Neuronal stem cell (in vitro differentiated cells): ENCODE results near the gene ADGRG6.

Experiments used
- DNase-seq: peaks from one replicate; pipeline ENCODE4 v3.0.0-alpha.2; 2013; ENCODE audit warnings: low spot score
- H2AFZ ChIP-seq: one replicate; pipeline ENCODE4 v1.6.1; 2013; ENCODE audit warnings: mild to moderate bottlenecking, low read length, inconsistent platforms
- H2AK5ac ChIP-seq: 2 replicates; pipeline ENCODE4 v1.6.1; 2013; ENCODE audit warnings: low read depth, mild to moderate bottlenecking, inconsistent platforms, low read length, moderate library complexity, mixed read lengths
- H2BK120ac ChIP-seq: 2 replicates; pipeline ENCODE4 v1.6.1; 2013; ENCODE audit warnings: low read depth, mild to moderate bottlenecking, inconsistent platforms, low read length, moderate library complexity, mixed read lengths
- H2BK12ac ChIP-seq: one replicate; pipeline ENCODE4 v1.6.1; 2013; ENCODE audit warnings: low read length, inconsistent platforms
- H2BK15ac ChIP-seq: 2 replicates; pipeline ENCODE4 v1.6.1; 2013; ENCODE audit warnings: mild to moderate bottlenecking, low read length, inconsistent platforms, mixed read lengths
- H2BK5ac ChIP-seq: one replicate; pipeline ENCODE4 v1.6.1; 2013; ENCODE audit warnings: inconsistent platforms, mild to moderate bottlenecking, low read length, moderate library complexity
- H3K14ac ChIP-seq: one replicate; pipeline ENCODE4 v1.6.1; 2013; ENCODE audit warnings: low read length, inconsistent platforms
- H3K18ac ChIP-seq: 2 replicates; pipeline ENCODE4 v1.6.1; 2013; ENCODE audit warnings: low read length, inconsistent platforms
- H3K23ac ChIP-seq: 2 replicates; pipeline ENCODE4 v1.6.1; 2013; ENCODE audit warnings: low read depth, mild to moderate bottlenecking, mixed read lengths, low read length, inconsistent platforms; ENCODE audit not compliant: poor library complexity
- H3K27ac ChIP-seq: replicated peaks from 3 replicates; pipeline ENCODE4 v1.5.1; 2013; ENCODE audit warnings: low read length, inconsistent platforms
- H3K27me3 ChIP-seq, 3 experiments: 2 replicates each; pipeline ENCODE4 v1.6.1; 2013; ENCODE audit warnings: low read length in 3 of 3, mild to moderate bottlenecking in 2 of 3, inconsistent platforms in 1 of 3, low read depth in 1 of 3, mixed read lengths in 1 of 3, moderate library complexity in 1 of 3; ENCODE audit not compliant: control insufficient read depth in 3 of 3, insufficient read depth in 3 of 3
- H3K36me3 ChIP-seq, 2 donors: replicated peaks in 1 of 2; 2 replicates each; pipeline ENCODE4 v1.6.1; 2013; ENCODE audit warnings: low read length in 2 of 2; ENCODE audit not compliant: control insufficient read depth in 2 of 2, insufficient read depth in 2 of 2
- H3K4ac ChIP-seq: 2 replicates; pipeline ENCODE4 v1.6.1; 2013; ENCODE audit warnings: inconsistent platforms, mild to moderate bottlenecking, low read length, moderate library complexity
- H3K4me1 ChIP-seq, 2 donors: 1 replicate in 1 of 2; 2 replicates in 1 of 2; pipeline ENCODE4 v1.6.1; 2013; ENCODE audit warnings: low read length in 2 of 2, low read depth in 1 of 2; ENCODE audit not compliant: control insufficient read depth in 2 of 2, insufficient read depth in 1 of 2
- H3K4me2 ChIP-seq: one replicate; pipeline ENCODE4 v1.6.1; 2013; ENCODE audit warnings: mild to moderate bottlenecking, low read length, inconsistent platforms; ENCODE audit not compliant: insufficient read depth, poor library complexity, severe bottlenecking
- H3K4me3 ChIP-seq, 2 donors: 2 replicates each; pipeline ENCODE4 v1.5.1; 2013; ENCODE audit warnings: low read length in 2 of 2, mild to moderate bottlenecking in 2 of 2, inconsistent platforms in 1 of 2, moderate library complexity in 1 of 2
- H3K79me1 ChIP-seq: one replicate; pipeline ENCODE4 v1.6.1; 2013; ENCODE audit warnings: low read depth, mild to moderate bottlenecking, inconsistent platforms, low read length, moderate library complexity
- H3K9ac ChIP-seq: one replicate; pipeline ENCODE4 v1.6.1; 2013; ENCODE audit warnings: mild to moderate bottlenecking, low read depth, low read length, inconsistent platforms; ENCODE audit not compliant: poor library complexity
- H3K9me3 ChIP-seq, 2 donors: replicated peaks in 1 of 2; 2 replicates each; pipeline versions ENCODE3 to v1.6.1; 2013; ENCODE audit warnings: low read length in 2 of 2, mild to moderate bottlenecking in 2 of 2, inconsistent platforms in 1 of 2, low read depth in 1 of 2, mixed read lengths in 1 of 2, moderate library complexity in 1 of 2; ENCODE audit not compliant: control insufficient read depth in 2 of 2, insufficient read depth in 1 of 2
- H4K8ac ChIP-seq: one replicate; pipeline ENCODE4 v1.6.1; 2013; ENCODE audit warnings: low read depth, mild to moderate bottlenecking, inconsistent platforms, low read length, moderate library complexity
- H4K91ac ChIP-seq: one replicate; pipeline ENCODE4 v1.6.1; 2013; ENCODE audit warnings: low read length, low read depth, mild to moderate bottlenecking, inconsistent platforms; ENCODE audit not compliant: poor library complexity
- WGBS, 2 donors: extraction: QIAGEN DNeasy Blood & Tissue Kit; methylation state at CpG; one replicate each; pipeline ENCODE4 v1.1.7; 2013; ENCODE audit warnings: missing lambda C conversion rate in 2 of 2, mixed read lengths in 1 of 2; ENCODE audit not compliant: insufficient read length in 2 of 2, insufficient replicate concordance in 1 of 2; ENCODE audit errors: extremely low coverage in 2 of 2; 5-methylcytosine and 5-hydroxymethylcytosine counted together

Gene ADGRG6

DNA sequence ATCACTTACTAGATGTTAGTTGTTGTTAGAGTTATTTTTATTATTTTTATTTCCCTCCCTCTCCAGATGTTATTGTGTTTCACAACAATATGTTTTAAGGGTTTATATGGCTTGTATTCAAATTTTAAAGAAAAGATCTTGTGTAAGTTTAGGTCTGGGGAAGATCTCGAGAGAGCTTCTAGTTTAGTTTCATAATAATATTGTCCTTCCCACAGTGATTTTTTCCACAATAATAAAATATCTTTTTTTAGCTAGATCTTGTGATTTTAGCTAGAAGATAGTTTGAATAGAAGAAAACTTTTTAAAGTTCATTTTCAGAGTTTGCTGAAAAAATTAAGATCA, 55.0 kb downstream of the ADGRG6 start:
- DNase-seq, result no peak
- Histone ChIP-seq H3K4ac (no peak overlapping the region), H3K27ac (no peak overlapping the region), H2BK120ac (no peak overlapping the region), H3K4me1 (no peaks in the 10 kb centered on the region), H2BK12ac (no peak overlapping the region), H3K79me1 (no peaks in the 10 kb centered on the region), H4K91ac (no peak overlapping the region), H3K9ac (no peak overlapping the region), H3K4me2 (no peak overlapping the region), H2BK5ac (no peak overlapping the region), H3K18ac (no peak overlapping the region), H3K9me3 (no peaks in the 10 kb centered on the region), H3K27me3 (no peaks in the 10 kb centered on the region), H3K4me3 (no peak overlapping the region), H2AFZ (no peak overlapping the region), H3K36me3 (no peaks in the 10 kb centered on the region), H2AK5ac (no peak overlapping the region), H3K23ac (no peak overlapping the region), H3K14ac (no peak overlapping the region), H2BK15ac (no peak overlapping the region), H4K8ac (no peak overlapping the region)
- WGBS, 2 donors, result no CpG with 5 or more reads among the region's 1 CpG

DNA sequence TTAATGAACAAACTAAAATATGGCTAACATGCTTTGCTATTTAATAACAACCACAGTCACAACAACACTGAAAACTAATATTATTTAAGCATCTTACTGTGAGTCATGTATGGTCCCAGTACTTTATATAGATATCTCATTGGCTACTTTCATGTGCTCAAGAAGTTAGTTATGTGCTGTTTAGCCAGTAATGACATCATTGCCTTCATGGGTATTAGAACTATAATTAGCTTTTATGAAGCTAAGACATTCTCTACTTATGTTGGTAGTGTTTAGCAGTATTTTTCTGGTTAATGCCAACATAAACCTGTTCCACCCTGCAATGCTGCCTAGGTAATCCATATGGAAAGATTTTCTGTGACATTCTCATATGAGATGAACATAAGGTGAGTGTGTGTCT, 56.1 kb downstream of the ADGRG6 start:
- H3K27ac ChIP-seq, result no peak overlapping the region
- no peak overlapping the region for H3K23ac ChIP-seq

DNA sequence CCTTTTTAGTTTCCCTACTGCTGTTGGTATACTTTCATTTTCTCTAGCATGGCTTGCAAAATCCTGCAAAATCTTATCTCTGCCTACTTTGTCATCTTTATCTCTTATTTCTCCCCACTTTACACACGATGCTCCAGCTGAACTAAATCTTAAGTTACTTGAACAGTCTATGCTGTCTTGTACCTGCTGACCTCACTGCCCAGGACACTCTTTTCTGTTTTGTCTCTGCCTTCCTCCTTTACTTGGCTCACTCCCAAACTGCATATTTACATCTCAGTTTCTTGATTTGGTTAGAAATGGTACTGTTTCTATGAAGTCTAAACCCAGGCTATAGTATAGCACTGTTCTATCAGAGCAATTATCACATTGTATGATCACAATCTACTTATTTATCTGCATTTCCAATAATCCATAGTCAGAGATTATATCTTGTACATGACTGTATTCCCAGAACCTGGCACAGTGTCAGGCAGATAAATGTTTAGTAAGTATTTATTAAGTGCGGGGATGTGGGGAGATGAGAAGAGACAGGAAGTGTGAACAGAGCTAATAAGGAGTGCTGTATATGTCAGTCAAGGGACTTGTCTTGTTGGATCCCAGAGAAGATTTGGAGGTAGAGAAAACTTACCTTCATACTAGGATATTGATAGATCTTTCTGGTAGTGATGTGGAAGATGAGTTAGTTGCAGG, 57.6 kb downstream of the ADGRG6 start:
- H2BK15ac ChIP-seq, result no peak overlapping the region
- H2BK120ac ChIP-seq, result no peak overlapping the region
- no peak overlapping the region for H3K14ac ChIP-seq
- 100% methylated on average over 1 of the region's 2 CpGs; no CpG with 5 or more reads in 1 of the 2 donors for WGBS, 2 donors
- no peak for DNase-seq
- H3K23ac ChIP-seq, result no peak overlapping the region
- no peak overlapping the region for H2BK5ac ChIP-seq
- H4K8ac ChIP-seq, result no peak overlapping the region
- H2AFZ ChIP-seq, result no peak overlapping the region
- H3K79me1 ChIP-seq, result no peaks in the 10 kb centered on the region
- no peak overlapping the region for H3K4ac ChIP-seq
- no peaks in the 10 kb centered on the region for H3K4me1 ChIP-seq
- H3K18ac ChIP-seq, result no peak overlapping the region
- no peak overlapping the region for H2BK12ac ChIP-seq
- no peak overlapping the region for H2AK5ac ChIP-seq
- no peak overlapping the region for H3K9ac ChIP-seq
- no peak overlapping the region for H3K4me2 ChIP-seq
- H3K36me3 ChIP-seq, result no peaks in the 10 kb centered on the region
- H3K27me3 ChIP-seq, result no peaks in the 10 kb centered on the region
- no peaks in the 10 kb centered on the region for H3K9me3 ChIP-seq
- no peak overlapping the region for H3K4me3 ChIP-seq
- H3K27ac ChIP-seq, result no peak overlapping the region
- no peak overlapping the region for H4K91ac ChIP-seq

More for the DNA sequence above, 56.1 kb downstream of the ADGRG6 start:
- Histone ChIP-seq H2BK5ac (no peak overlapping the region), H2AFZ (no peak overlapping the region), H3K27me3 (no peaks in the 10 kb centered on the region), H3K9ac (no peak overlapping the region), H3K36me3 (no peaks in the 10 kb centered on the region), H3K4me3 (no peak overlapping the region), H3K4me2 (no peak overlapping the region), H3K4me1 (no peaks in the 10 kb centered on the region), H3K14ac (no peak overlapping the region), H3K79me1 (no peaks in the 10 kb centered on the region), H2BK120ac (no peak overlapping the region), H3K9me3 (no peaks in the 10 kb centered on the region), H3K18ac (no peak overlapping the region), H4K91ac (no peak overlapping the region), H2BK12ac (no peak overlapping the region), H2AK5ac (no peak overlapping the region), H2BK15ac (no peak overlapping the region), H4K8ac (no peak overlapping the region), H3K4ac (no peak overlapping the region)
- DNase-seq, result no peak

DNA sequence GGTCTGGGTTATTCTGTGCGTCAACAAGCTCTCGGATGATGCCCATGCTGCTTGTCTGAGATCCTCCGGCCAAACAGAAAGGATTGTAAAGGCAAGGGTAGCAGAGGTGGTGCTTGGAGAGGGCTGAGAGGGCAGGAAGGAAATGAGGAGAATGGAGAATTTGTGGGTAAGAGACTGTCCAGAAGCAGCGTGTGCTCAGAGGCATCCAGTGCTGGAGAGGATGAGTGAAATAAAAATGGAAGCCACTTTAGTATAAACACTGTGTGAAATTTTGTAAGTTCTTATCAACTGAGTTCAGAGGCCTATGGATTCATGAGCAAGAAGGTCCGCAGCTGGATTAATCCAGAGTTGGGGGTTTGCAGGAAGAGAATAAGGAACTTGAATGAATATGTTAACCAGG, 59.5 kb downstream of the ADGRG6 start:
- Histone ChIP-seq H3K27ac (no peak overlapping the region), H3K79me1 (no peaks in the 10 kb centered on the region), H3K4me3 (no peak overlapping the region), H2AK5ac (no peak overlapping the region), H4K91ac (no peak overlapping the region), H3K27me3 (no peaks in the 10 kb centered on the region), H2BK120ac (no peak overlapping the region), H2AFZ (no peak overlapping the region), H3K18ac (no peak overlapping the region), H2BK12ac (no peak overlapping the region), H3K23ac (no peak overlapping the region), H3K4ac (no peak overlapping the region), H3K4me2 (no peak overlapping the region), H4K8ac (no peak overlapping the region), H3K9me3 (no peaks in the 10 kb centered on the region), H3K14ac (no peak overlapping the region), H3K36me3 (no peaks in the 10 kb centered on the region), H3K9ac (no peak overlapping the region), H2BK5ac (no peak overlapping the region), H3K4me1 (no peaks in the 10 kb centered on the region), H2BK15ac (no peak overlapping the region)
- no CpG with 5 or more reads among the region's 5 CpGs for WGBS, 2 donors
- no peak for DNase-seq
